Loucy (cell line): ENCODE data around the gene CHRNB4.
"Not testable (repeated sequence)": the region's sequence is repeated elsewhere in the genome, so short reads cannot be mapped to it uniquely, and the experiment has no call there.

Experiments used
- EZH2phosphoT487 ChIP-seq: fragments of 200-600 bp; IDR thresholded peaks from 2 replicates; pipeline ENCODE4 v1.6.1; 2018; ENCODE audit warnings: antibody characterized with exemption, mild to moderate bottlenecking, moderate library complexity, borderline replicate concordance
- TF ChIP-seq, protein P1 (sequence below): fragments of 200-600 bp; sonication (generic); conservative IDR thresholded peaks from 2 replicates; pipeline ENCODE4 v1.5.1; 2014; ENCODE audit warnings: mild to moderate bottlenecking, antibody characterized with exemption, low read length

DNA sequence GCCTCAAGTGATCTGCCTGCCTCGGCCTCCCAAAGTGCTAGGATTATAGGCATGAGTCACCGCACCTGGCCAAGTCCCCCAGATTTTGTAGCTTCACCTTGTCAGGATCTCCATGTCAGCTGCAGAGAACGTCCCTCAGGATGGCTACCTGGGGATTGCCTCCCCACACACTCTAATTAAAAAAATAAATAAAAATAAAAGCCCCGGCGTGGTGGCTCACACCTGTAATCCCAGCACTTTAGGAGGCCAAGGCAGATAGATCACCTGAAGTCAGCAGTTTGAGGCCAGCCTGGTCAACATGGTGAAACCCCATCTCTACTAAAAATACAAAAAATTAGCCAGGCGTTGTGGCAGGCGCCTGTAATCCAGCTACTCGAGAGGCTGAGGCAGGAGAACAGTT is 42.6 kb upstream of the CHRNB4 start:
- TF ChIP-seq, protein P1, sequence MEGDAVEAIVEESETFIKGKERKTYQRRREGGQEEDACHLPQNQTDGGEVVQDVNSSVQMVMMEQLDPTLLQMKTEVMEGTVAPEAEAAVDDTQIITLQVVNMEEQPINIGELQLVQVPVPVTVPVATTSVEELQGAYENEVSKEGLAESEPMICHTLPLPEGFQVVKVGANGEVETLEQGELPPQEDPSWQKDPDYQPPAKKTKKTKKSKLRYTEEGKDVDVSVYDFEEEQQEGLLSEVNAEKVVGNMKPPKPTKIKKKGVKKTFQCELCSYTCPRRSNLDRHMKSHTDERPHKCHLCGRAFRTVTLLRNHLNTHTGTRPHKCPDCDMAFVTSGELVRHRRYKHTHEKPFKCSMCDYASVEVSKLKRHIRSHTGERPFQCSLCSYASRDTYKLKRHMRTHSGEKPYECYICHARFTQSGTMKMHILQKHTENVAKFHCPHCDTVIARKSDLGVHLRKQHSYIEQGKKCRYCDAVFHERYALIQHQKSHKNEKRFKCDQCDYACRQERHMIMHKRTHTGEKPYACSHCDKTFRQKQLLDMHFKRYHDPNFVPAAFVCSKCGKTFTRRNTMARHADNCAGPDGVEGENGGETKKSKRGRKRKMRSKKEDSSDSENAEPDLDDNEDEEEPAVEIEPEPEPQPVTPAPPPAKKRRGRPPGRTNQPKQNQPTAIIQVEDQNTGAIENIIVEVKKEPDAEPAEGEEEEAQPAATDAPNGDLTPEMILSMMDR, result not testable (repeated sequence)
- TF ChIP-seq EZH2phosphoT487, result not testable (repeated sequence)
